K562 (cell line): ENCODE data around the gene RELCH. TPM values are rescaled to one million over a fixed set of nuclear protein-coding genes. Genes with fewer than 3 reads are reported as not detected.

Experiments used
- ATAC-seq: fragments of 200-7000 bp; cut with Tn5 transposase; 3 replicates; pipeline ENCODE4 v1.9.1; 2020; ENCODE audit warnings: moderate library complexity
- BruUV-seq: library from RNA; stranded (reverse); fragments of 400-500 nt; replicated peaks from 2 replicates; lab custom pipeline; 2021; lab: Mats Ljungman, UMichigan
- CTCF ChIA-PET: fragments of 300-600 bp; formaldehyde crosslinking; extraction: SDS; loops from one replicate; lab custom pipeline; 2021; ENCODE audit warnings: low intra/inter-chr PET ratio; lab: Yijun Ruan, JAX
- POLR2A ChIA-PET: fragments of 300-600, 350-650 bp; sonication (Branson Sonifier 250); formaldehyde crosslinking; extraction: SDS; loops from one replicate; lab custom pipeline; 2021; ENCODE audit warnings: antibody characterized with exemption, inconsistent platforms; lab: Yijun Ruan, JAX
- DNase-seq, 4 experiments: peaks; one replicate each; pipeline versions ENCODE4 v3.0.0 to v3.0.0-alpha.2; 2011 to 2018; ENCODE audit warnings: low spot score in 3 of 4, mixed read lengths in 3 of 4; ENCODE audit errors: extremely low read depth in 1 of 4
- FAIRE-seq: peaks from 2 replicates; lab custom pipeline; 2011; peaks lifted over from hg19 to GRCh38; lab: Jason Lieb, UNC
- H2AFZ ChIP-seq: 2 replicates; pipeline ENCODE4 v1.6.0; 2011; ENCODE audit warnings: low read depth, low read length, control low read depth, inconsistent platforms
- H3K27ac ChIP-seq: fragments of 200-600 bp; 3 replicates; pipeline ENCODE4 v1.8.0; 2011; ENCODE audit warnings: low read depth, mild to moderate bottlenecking, control low read depth, inconsistent platforms, low read length, moderate library complexity, mixed read lengths; ENCODE audit errors: extremely low read depth
- H3K27me3 ChIP-seq, 2 experiments: fragments of 300-600 bp in 1 of 2; 2 replicates in 1 of 2; 3 replicates in 1 of 2; pipeline versions ENCODE4 v1.6.0 to v1.8.0; 2011; ENCODE audit warnings: inconsistent platforms in 2 of 2, low read length in 2 of 2, mild to moderate bottlenecking in 1 of 2, mixed read lengths in 1 of 2, moderate library complexity in 1 of 2; ENCODE audit not compliant: control insufficient read depth in 2 of 2, insufficient read depth in 2 of 2
- H3K36me3 ChIP-seq: fragments of 300-600 bp; 3 replicates; pipeline ENCODE4 v1.8.0; 2011; ENCODE audit warnings: mild to moderate bottlenecking, low read length, inconsistent platforms; ENCODE audit not compliant: control insufficient read depth, insufficient read depth
- H3K4me1 ChIP-seq, 2 experiments: fragments of 200-600 bp in 1 of 2; replicated peaks in 1 of 2; 2 replicates in 1 of 2; 3 replicates in 1 of 2; pipeline versions ENCODE4 v1.5.1 to v1.8.0; 2011; ENCODE audit warnings: inconsistent platforms in 2 of 2, low read length in 2 of 2, mild to moderate bottlenecking in 1 of 2, mixed read lengths in 1 of 2, moderate library complexity in 1 of 2; ENCODE audit not compliant: control insufficient read depth in 2 of 2, insufficient read depth in 2 of 2
- H3K4me2 ChIP-seq: 2 replicates; pipeline ENCODE4 v1.6.1; 2011; ENCODE audit warnings: low read length, control low read depth, inconsistent platforms, mixed read lengths; ENCODE audit not compliant: insufficient read depth
- H3K4me3 ChIP-seq: fragments of 200-600 bp; sonication (generic), shearing (Covaris generic); 2 replicates; pipeline ENCODE4 v1.5.1; 2016; ENCODE audit warnings: control low read depth, inconsistent platforms
- H3K79me2 ChIP-seq: fragments of 200-600 bp; 3 replicates; pipeline ENCODE4 v1.8.0; 2011; ENCODE audit warnings: low read length, inconsistent platforms; ENCODE audit not compliant: control insufficient read depth, insufficient read depth
- H3K9ac ChIP-seq, 2 experiments: 2 replicates each; pipeline versions ENCODE4 v1.6.0 to v1.6.1; 2011; ENCODE audit warnings: low read depth in 2 of 2, low read length in 2 of 2, control low read depth in 1 of 2, inconsistent platforms in 1 of 2, mild to moderate bottlenecking in 1 of 2, mixed read lengths in 1 of 2; ENCODE audit not compliant: insufficient read depth in 1 of 2
- H3K9me1 ChIP-seq: one replicate; pipeline ENCODE4 v1.6.0; 2011; ENCODE audit warnings: inconsistent platforms, mild to moderate bottlenecking, low read length, moderate library complexity; ENCODE audit not compliant: control insufficient read depth, insufficient read depth
- H3K9me3 ChIP-seq: replicated peaks from 2 replicates; pipeline ENCODE4 v1.5.1; 2011; ENCODE audit warnings: low read depth, low read length, inconsistent platforms; ENCODE audit not compliant: control insufficient read depth, insufficient read depth
- H4K20me1 ChIP-seq: replicated peaks from 2 replicates; pipeline ENCODE4 v1.6.1; 2011; ENCODE audit warnings: low read length, inconsistent platforms, mixed read lengths; ENCODE audit not compliant: control insufficient read depth, insufficient read depth
- BCL6 ChIP-seq: fragments of 250-450 bp; sonication (Bioruptor Pico); IDR thresholded peaks from 2 replicates; pipeline ENCODE4 v1.4.0; 2020
- DACH1 ChIP-seq: fragments of 450-650 bp; IDR thresholded peaks from 2 replicates; pipeline ENCODE4 v1.6.1; 2018; ENCODE audit not compliant: partially characterized antibody
- DDX20 ChIP-seq: fragments of 450-650 bp; IDR thresholded peaks from 2 replicates; pipeline ENCODE4 v1.6.1; 2016; ENCODE audit warnings: missing genetic modification characterization, low read depth, mild to moderate bottlenecking, missing compliant biosample characterization, moderate library complexity
- HLTF ChIP-seq: fragments of 450-650 bp; IDR thresholded peaks from 2 replicates; pipeline ENCODE4 v1.6.1; 2016
- KLF6 ChIP-seq: fragments of 250-450 bp; sonication (Bioruptor Pico); IDR thresholded peaks from 2 replicates; pipeline ENCODE4 v1.4.0; 2020; ENCODE audit warnings: mild to moderate bottlenecking, moderate library complexity, borderline replicate concordance
- PURB ChIP-seq: sonication (generic); formaldehyde crosslinking; IDR thresholded peaks from 2 replicates; pipeline ENCODE4 v1.9.0; 2021; ENCODE audit warnings: low read depth, mild to moderate bottlenecking, missing genetic modification reagents
- RHOXF2B ChIP-seq: fragments of 250-450 bp; sonication (Bioruptor Pico); conservative IDR thresholded peaks from 2 replicates; pipeline ENCODE4 v1.5.1; 2021
- ZNF124 ChIP-seq: sonication (generic); formaldehyde crosslinking; IDR thresholded peaks from 2 replicates; pipeline ENCODE4 v1.8.1; 2022; ENCODE audit warnings: missing genetic modification reagents
- ZNF140 ChIP-seq: fragments of 250-450 bp; sonication (Bioruptor Pico); IDR thresholded peaks from 2 replicates; pipeline ENCODE4 v1.8.0; 2021; ENCODE audit warnings: moderate library complexity, mild to moderate bottlenecking, inconsistent platforms
- in situ Hi-C: fragments of 300-500 bp; cut with MboI; formaldehyde crosslinking; loops from 4 replicates; pipeline ENCODE4 v1.15.0; 2018; ENCODE audit warnings: inconsistent platforms, mixed read lengths
- intact Hi-C: fragments of 100-400 bp; cut with micrococcal nuclease; formaldehyde crosslinking; loops from 2 replicates; pipeline ENCODE4 v1.14.2; 2022
- polyA plus RNA-seq, 8 experiments: library from polyadenylated mRNA; depleted of rRNA in 4 of 8; stranded (reverse) in 5 of 8; unstranded in 3 of 8; fragments of >200 nt; fragmentation: Nextera tagmentation in 2 of 8; fragmentation: Illumina TruSeq in 1 of 8; extraction: Ambion mirVana in 2 of 8; extraction: Trizol in 1 of 8; gene quantifications; 2 replicates each; pipeline versions ENCODE4 v1.2.1 to v1.2.3, GENCODE V29; 2011 to 2014; ENCODE audit warnings: inconsistent platforms in 1 of 8, missing spikeins in 1 of 8
- total RNA-seq, 7 experiments: library from RNA; depleted of rRNA in 6 of 7; stranded (reverse); fragments of >200 nt in 6 of 7; fragmentation: Illumina TruSeq in 2 of 7; extraction: Trizol in 2 of 7; gene quantifications; 2 replicates each; pipeline versions ENCODE4 v1.2.1 to v1.2.3, GENCODE V29; 2011 to 2021; ENCODE audit warnings: low replicate concordance in 1 of 7
- TF ChIP-seq, protein P1 (sequence below): fragments of 200-800 bp; sonication (Bioruptor generic); IDR thresholded peaks from 2 replicates; pipeline ENCODE4 v1.6.1; 2017; ENCODE audit warnings: missing genetic modification characterization, missing compliant biosample characterization
- TF ChIP-seq, protein P2 (sequence below): fragments of 200-800 bp; sonication (Bioruptor generic); IDR thresholded peaks from 2 replicates; pipeline ENCODE4 v1.6.1; 2016; ENCODE audit warnings: missing genetic modification characterization, missing compliant biosample characterization
- TF ChIP-seq, protein P3 (sequence below): fragments of 250-450 bp; sonication (Bioruptor Pico); IDR thresholded peaks from 2 replicates; pipeline ENCODE4 v1.9.0; 2021; ENCODE audit warnings: mild to moderate bottlenecking, inconsistent platforms
- TF ChIP-seq, protein P4 (sequence below): fragments of 250-450 bp; sonication (Bioruptor Pico); IDR thresholded peaks from 2 replicates; pipeline ENCODE4 v1.5.0; 2022; ENCODE audit warnings: mild to moderate bottlenecking

Gene RELCH
- total and polyA plus RNA-seq, 9 of the 15 experiments (the other 6 are each of a cell fraction or from before 2014, with no cell fraction given): 1.4 to 13.6 (median 7.6) TPM

DNA sequence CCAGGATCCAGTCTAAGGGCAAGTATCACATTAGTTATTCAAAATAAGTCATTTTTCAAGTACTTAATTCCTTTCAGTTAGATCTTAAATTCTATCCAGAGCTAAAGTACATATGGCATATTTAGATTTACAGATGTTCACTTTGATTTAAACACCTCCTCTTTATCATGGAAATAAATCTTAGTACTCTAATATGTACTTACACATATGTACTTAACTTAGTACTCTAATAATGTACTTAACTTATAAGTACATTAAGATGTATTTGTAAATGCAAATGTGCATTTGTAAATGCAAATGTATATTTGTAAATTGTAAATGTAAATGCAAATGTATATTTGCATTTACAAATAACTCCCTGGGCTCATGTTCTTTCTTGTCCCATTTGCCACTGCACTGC, 14.8 kb upstream of the RELCH start:
- no peaks in the 10 kb centered on the region; a peak in 1 of 5 replicates for H3K4me1 ChIP-seq
- in situ Hi-C loops (no loop called here), intact Hi-C loops (no loop called here)
- H2AFZ ChIP-seq: no peak overlapping the region
- no peaks in the 10 kb centered on the region for H3K36me3 ChIP-seq
- no peaks in the 10 kb centered on the region for H3K9me1 ChIP-seq
- no peak overlapping the region for H3K4me2 ChIP-seq
- no TSS peak for BruUV-seq
- H3K4me3 ChIP-seq: no peak overlapping the region
- FAIRE-seq: no peak
- peaks cover 6% of the 10 kb centered on the region; the same call in 1 of the 3 replicates for H3K79me2 ChIP-seq
- POLR2A ChIA-PET: no interaction called here
- no peak overlapping the region for H3K9ac ChIP-seq
- DNase-seq: no peak
- no peaks in the 10 kb centered on the region for H3K27me3 ChIP-seq
- no peak overlapping the region for H3K27ac ChIP-seq
- H3K9me3 ChIP-seq: no peaks in the 10 kb centered on the region
- no peaks in the 10 kb centered on the region for H4K20me1 ChIP-seq
- CTCF ChIA-PET: no interaction called here
- ATAC-seq: no peak
- no peak for TF ChIP-seq PURB (CRISPR knock-in tag)
- TF ChIP-seq, protein P1, sequence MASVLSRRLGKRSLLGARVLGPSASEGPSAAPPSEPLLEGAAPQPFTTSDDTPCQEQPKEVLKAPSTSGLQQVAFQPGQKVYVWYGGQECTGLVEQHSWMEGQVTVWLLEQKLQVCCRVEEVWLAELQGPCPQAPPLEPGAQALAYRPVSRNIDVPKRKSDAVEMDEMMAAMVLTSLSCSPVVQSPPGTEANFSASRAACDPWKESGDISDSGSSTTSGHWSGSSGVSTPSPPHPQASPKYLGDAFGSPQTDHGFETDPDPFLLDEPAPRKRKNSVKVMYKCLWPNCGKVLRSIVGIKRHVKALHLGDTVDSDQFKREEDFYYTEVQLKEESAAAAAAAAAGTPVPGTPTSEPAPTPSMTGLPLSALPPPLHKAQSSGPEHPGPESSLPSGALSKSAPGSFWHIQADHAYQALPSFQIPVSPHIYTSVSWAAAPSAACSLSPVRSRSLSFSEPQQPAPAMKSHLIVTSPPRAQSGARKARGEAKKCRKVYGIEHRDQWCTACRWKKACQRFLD (CRISPR knock-in tag): no peak
- no peak for TF ChIP-seq RHOXF2B (CRISPR knock-in tag)
- no peak for TF ChIP-seq DACH1
- no peak for TF ChIP-seq ZNF140 (CRISPR knock-in tag)
- TF ChIP-seq, protein P2, sequence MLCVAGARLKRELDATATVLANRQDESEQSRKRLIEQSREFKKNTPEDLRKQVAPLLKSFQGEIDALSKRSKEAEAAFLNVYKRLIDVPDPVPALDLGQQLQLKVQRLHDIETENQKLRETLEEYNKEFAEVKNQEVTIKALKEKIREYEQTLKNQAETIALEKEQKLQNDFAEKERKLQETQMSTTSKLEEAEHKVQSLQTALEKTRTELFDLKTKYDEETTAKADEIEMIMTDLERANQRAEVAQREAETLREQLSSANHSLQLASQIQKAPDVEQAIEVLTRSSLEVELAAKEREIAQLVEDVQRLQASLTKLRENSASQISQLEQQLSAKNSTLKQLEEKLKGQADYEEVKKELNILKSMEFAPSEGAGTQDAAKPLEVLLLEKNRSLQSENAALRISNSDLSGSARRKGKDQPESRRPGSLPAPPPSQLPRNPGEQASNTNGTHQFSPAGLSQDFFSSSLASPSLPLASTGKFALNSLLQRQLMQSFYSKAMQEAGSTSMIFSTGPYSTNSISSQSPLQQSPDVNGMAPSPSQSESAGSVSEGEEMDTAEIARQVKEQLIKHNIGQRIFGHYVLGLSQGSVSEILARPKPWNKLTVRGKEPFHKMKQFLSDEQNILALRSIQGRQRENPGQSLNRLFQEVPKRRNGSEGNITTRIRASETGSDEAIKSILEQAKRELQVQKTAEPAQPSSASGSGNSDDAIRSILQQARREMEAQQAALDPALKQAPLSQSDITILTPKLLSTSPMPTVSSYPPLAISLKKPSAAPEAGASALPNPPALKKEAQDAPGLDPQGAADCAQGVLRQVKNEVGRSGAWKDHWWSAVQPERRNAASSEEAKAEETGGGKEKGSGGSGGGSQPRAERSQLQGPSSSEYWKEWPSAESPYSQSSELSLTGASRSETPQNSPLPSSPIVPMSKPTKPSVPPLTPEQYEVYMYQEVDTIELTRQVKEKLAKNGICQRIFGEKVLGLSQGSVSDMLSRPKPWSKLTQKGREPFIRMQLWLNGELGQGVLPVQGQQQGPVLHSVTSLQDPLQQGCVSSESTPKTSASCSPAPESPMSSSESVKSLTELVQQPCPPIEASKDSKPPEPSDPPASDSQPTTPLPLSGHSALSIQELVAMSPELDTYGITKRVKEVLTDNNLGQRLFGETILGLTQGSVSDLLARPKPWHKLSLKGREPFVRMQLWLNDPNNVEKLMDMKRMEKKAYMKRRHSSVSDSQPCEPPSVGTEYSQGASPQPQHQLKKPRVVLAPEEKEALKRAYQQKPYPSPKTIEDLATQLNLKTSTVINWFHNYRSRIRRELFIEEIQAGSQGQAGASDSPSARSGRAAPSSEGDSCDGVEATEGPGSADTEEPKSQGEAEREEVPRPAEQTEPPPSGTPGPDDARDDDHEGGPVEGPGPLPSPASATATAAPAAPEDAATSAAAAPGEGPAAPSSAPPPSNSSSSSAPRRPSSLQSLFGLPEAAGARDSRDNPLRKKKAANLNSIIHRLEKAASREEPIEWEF (CRISPR knock-in tag): no peak
- TF ChIP-seq ZNF124 (CRISPR knock-in tag): no peak
- TF ChIP-seq, protein P3, sequence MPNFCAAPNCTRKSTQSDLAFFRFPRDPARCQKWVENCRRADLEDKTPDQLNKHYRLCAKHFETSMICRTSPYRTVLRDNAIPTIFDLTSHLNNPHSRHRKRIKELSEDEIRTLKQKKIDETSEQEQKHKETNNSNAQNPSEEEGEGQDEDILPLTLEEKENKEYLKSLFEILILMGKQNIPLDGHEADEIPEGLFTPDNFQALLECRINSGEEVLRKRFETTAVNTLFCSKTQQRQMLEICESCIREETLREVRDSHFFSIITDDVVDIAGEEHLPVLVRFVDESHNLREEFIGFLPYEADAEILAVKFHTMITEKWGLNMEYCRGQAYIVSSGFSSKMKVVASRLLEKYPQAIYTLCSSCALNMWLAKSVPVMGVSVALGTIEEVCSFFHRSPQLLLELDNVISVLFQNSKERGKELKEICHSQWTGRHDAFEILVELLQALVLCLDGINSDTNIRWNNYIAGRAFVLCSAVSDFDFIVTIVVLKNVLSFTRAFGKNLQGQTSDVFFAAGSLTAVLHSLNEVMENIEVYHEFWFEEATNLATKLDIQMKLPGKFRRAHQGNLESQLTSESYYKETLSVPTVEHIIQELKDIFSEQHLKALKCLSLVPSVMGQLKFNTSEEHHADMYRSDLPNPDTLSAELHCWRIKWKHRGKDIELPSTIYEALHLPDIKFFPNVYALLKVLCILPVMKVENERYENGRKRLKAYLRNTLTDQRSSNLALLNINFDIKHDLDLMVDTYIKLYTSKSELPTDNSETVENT: no peak
- no peak for TF ChIP-seq BCL6 (CRISPR knock-in tag)
- TF ChIP-seq, protein P4, sequence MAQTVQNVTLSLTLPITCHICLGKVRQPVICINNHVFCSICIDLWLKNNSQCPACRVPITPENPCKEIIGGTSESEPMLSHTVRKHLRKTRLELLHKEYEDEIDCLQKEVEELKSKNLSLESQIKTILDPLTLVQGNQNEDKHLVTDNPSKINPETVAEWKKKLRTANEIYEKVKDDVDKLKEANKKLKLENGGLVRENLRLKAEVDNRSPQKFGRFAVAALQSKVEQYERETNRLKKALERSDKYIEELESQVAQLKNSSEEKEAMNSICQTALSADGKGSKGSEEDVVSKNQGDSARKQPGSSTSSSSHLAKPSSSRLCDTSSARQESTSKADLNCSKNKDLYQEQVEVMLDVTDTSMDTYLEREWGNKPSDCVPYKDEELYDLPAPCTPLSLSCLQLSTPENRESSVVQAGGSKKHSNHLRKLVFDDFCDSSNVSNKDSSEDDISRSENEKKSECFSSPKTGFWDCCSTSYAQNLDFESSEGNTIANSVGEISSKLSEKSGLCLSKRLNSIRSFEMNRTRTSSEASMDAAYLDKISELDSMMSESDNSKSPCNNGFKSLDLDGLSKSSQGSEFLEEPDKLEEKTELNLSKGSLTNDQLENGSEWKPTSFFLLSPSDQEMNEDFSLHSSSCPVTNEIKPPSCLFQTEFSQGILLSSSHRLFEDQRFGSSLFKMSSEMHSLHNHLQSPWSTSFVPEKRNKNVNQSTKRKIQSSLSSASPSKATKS (CRISPR knock-in tag): no peak
- no peak for TF ChIP-seq DDX20 (tag)
- no peak for TF ChIP-seq KLF6 (CRISPR knock-in tag)
- TF ChIP-seq HLTF: no peak
